BJ (cell line): ENCODE measurements around the gene AKNAD1. TPM values are rescaled to one million over a fixed set of nuclear protein-coding genes. Genes with fewer than 3 reads are reported as not detected.

Experiments used
- CTCF ChIA-PET: fragments of 350-600 bp; formaldehyde crosslinking; extraction: SDS; loops from one replicate; lab custom pipeline; 2021; ENCODE audit warnings: antibody characterized with exemption, inconsistent platforms; lab: Yijun Ruan, JAX
- POLR2A ChIA-PET: fragments of 300-600 bp; sonication (Branson Sonifier 250); formaldehyde crosslinking; extraction: SDS; loops from one replicate; lab custom pipeline; 2021; ENCODE audit warnings: antibody characterized with exemption; lab: Charles Lee
- DNase-seq: peaks from one replicate; pipeline ENCODE4 v3.0.0-alpha.2; 2011; ENCODE audit warnings: low read depth
- H3K27me3 ChIP-seq: 2 replicates; pipeline ENCODE4 v1.6.0; 2011; ENCODE audit warnings: low read length; ENCODE audit not compliant: control insufficient read depth, insufficient read depth
- H3K36me3 ChIP-seq: 2 replicates; pipeline ENCODE4 v1.5.1; 2011; ENCODE audit warnings: low read length; ENCODE audit not compliant: control insufficient read depth, insufficient read depth
- H3K4me3 ChIP-seq: 2 replicates; pipeline ENCODE4 v1.5.1; 2011; ENCODE audit warnings: low read depth, mild to moderate bottlenecking, control low read depth, low read length
- polyA plus RNA-seq: library from polyadenylated mRNA; depleted of rRNA; stranded (reverse); fragments of >200 nt; gene quantifications from 2 replicates; pipeline ENCODE4 v1.2.3, GENCODE V29; 2011
- TF ChIP-seq, protein P1 (sequence below): IDR thresholded peaks from 2 replicates; pipeline ENCODE4 v1.5.1; 2011; ENCODE audit warnings: low read depth, mild to moderate bottlenecking, control low read depth, inconsistent platforms, low read length, moderate library complexity; ENCODE audit not compliant: insufficient read depth

Gene AKNAD1
- polyA plus RNA-seq, 1 experiment, result 0.25 TPM

DNA sequence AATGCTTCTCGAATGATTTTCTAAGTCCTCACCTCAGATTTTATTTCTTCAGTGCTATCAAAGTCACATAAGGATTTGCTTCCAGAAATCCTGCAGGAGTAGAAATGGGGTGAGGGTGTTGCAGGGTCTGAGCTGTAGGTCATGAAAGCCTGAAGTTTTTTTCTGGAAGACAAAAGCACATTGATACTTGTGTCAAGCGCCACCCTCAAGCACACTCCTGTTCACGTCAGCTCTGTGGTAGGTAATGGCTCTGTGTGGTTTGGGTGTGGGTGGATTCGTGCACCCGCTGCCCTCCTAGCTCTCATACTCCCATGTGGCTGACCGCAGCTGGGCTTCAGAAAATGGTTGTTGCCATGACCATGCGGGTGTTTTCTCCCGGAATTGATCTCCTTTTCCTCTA is 39.9 kb downstream of the AKNAD1 start:
- H3K36me3 ChIP-seq, result no peaks in the 10 kb centered on the region
- H3K27me3 ChIP-seq, result no peaks in the 10 kb centered on the region
- H3K4me3 ChIP-seq, result no peak overlapping the region
- ChIA-PET POLR2A (interaction anchor here (0.5 to 0.6 kb wide), 2 partner anchors 57 to 222 kb away, joined by 3 to 6 read pairs; no protein-coding TSS in a partner anchor), CTCF (interaction anchor here (1.0 to 2.2 kb wide), 3 partner anchors 8 to 81 kb away, joined by 4 to 29 read pairs (median 11); no protein-coding TSS in a partner anchor)
- peak; percentile 51 for DNase-seq
- TF ChIP-seq, protein P1, sequence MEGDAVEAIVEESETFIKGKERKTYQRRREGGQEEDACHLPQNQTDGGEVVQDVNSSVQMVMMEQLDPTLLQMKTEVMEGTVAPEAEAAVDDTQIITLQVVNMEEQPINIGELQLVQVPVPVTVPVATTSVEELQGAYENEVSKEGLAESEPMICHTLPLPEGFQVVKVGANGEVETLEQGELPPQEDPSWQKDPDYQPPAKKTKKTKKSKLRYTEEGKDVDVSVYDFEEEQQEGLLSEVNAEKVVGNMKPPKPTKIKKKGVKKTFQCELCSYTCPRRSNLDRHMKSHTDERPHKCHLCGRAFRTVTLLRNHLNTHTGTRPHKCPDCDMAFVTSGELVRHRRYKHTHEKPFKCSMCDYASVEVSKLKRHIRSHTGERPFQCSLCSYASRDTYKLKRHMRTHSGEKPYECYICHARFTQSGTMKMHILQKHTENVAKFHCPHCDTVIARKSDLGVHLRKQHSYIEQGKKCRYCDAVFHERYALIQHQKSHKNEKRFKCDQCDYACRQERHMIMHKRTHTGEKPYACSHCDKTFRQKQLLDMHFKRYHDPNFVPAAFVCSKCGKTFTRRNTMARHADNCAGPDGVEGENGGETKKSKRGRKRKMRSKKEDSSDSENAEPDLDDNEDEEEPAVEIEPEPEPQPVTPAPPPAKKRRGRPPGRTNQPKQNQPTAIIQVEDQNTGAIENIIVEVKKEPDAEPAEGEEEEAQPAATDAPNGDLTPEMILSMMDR, result no peak

DNA sequence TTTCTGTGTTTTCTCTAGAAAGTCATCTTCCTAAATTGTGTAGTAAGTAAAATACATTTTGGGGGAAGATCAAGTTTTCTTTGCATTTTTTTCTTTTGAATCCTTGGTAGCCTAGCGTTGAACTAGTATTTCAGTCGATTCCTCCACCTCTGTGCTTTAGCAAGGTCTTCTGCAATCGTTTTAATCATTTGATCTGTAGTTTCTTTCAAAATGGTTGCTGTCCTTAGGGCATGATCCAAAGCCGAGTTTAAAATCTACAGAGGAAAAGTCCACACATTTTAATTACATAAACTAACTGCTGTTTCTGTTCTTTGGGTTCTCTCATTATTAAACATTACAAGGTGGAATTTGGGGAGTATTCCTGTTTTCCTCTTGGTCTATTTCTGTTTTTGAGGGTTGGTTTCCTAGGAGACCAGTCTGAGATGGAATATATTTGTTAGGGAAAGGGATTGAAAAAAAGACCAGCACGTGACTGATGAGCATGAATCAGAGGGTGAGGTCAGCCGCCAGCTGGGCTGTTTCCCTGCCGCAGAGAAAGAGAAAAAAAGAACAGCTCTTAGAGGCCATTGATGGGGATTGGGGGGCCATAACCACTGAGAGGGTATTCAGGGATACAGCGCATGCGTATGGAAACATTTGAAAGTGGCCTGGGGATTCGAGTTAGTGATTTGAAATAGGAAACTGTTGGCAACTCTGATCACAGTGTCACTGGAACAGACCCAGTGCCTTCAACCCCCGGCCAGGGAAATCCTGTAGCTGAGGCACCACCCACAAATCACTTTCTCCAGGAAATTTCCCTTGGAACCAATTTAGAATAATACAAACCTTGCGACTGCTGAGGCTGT is 40.6 kb downstream of the AKNAD1 start:
- POLR2A ChIA-PET, result interaction anchor here (0.5 to 0.6 kb wide), 3 partner anchors 57 to 346 kb away, joined by 3 to 6 read pairs (median 3); no protein-coding TSS in a partner anchor
- TF ChIP-seq, protein P1, result no peak
- peak; percentile 88 for DNase-seq
- CTCF ChIA-PET, result interaction anchor here (1.0 to 2.2 kb wide), 3 partner anchors 9 to 82 kb away, joined by 4 to 29 read pairs (median 11); no protein-coding TSS in a partner anchor
- H3K4me3 ChIP-seq, result peak overlapping the region; percentile 13; the same call in 1 of the 2 replicates
- H3K27me3 ChIP-seq, result no peaks in the 10 kb centered on the region
- H3K36me3 ChIP-seq, result no peaks in the 10 kb centered on the region

DNA sequence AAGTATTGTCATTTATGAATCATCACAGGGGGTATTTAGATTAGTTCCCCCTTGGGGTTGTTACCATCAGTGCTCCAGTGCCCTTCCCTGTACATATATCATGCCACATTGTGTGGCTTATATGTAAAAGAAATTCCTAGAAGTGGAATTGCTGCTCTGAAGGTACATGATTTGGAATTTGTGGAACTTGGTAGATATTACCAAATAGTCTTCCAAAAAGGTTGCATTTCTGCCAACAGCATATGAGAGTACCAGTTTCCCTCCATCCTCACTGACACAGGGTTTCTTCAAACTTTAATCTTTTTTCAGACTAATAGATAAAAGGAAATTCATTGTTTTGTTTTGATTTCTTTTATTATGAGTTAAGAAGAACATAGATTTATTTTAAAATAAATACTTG is 41.3 kb downstream of the AKNAD1 start:
- Histone ChIP-seq H3K36me3 (no peaks in the 10 kb centered on the region), H3K27me3 (no peaks in the 10 kb centered on the region), H3K4me3 (no peak overlapping the region)
- CTCF ChIA-PET, result no interaction called here
- POLR2A ChIA-PET, result no interaction called here
- TF ChIP-seq, protein P1, result no peak
- no peak for DNase-seq

DNA sequence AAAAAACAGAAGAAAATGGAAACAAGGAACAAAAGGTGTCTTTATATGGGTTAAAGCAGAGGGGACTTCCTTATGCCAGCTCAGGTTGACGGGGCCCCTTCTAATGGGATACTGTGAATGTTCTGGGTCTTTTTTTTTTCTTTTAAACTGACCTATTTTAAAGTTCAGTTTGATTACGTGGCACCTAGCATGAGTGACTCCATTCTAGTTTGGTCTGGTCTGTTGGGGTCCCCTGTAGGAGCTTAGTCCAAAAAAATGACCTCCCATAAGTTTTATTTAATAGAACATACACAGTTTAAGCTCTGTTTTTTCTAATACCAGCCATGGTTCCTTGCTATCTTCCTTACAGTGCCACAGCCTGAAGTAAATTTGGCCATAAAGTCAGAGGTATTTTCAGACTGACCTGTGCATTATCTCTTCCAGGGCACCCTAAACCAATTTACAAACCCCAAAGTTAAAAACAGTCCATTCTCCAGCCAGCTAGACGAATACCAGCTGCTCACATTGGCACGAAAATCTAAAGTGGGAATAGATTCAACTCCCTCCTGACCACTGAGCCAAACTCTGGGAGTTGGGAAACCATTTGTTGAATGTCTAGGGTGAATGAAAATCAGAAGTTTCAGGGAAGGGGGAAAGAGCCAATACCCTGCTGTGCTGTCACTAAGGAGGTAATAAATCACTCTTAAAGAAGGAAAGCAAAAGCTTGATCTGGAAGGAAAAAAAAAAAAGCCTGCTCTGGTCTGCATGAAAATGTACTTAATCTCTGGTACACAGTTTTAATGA is 42.4 kb downstream of the AKNAD1 start:
- TF ChIP-seq, protein P1, result no peak
- POLR2A ChIA-PET, result no interaction called here
- Histone ChIP-seq H3K4me3 (no peak overlapping the region), H3K36me3 (peaks cover 2% of the 10 kb centered on the region; the same call in 1 of the 2 replicates), H3K27me3 (no peaks in the 10 kb centered on the region)
- DNase-seq, result no peak
- CTCF ChIA-PET, result interaction anchor here (1.0 to 1.5 kb wide), 3 partner anchors 10 to 84 kb away, joined by 3 read pairs; no protein-coding TSS in a partner anchor
